ENCODE data around the gene VPS18.

VPS18 gene

GRCh38 chr15:40941528-40942336 lies 47.5 kb downstream of the VPS18 start:
- DNase-seq (ENCODE audit: low read depth) = no peak
- TF ChIP-seq CTCF (IDR thresholded peaks at IDR 0.05; ENCODE audit: control insufficient read depth, insufficient read depth, low read depth, low read length, missing control alignments) = peak; percentile 24

GRCh38 chr15:40942337-40942854 lies 48.1 kb downstream of the VPS18 start:
- no peak for DNase-seq (ENCODE audit: low read depth)
- peak; percentile 7 for TF ChIP-seq CTCF (IDR thresholded peaks at IDR 0.05; ENCODE audit: control insufficient read depth, insufficient read depth, low read depth, low read length, missing control alignments)
- peak overlapping the region; percentile 62 for H3K4me3 ChIP-seq (ENCODE audit: control insufficient read depth, low read depth, low read length)

More at GRCh38 chr15:40941528-40942336, 47.5 kb downstream of the VPS18 start:
- H3K4me3 ChIP-seq (ENCODE audit: control insufficient read depth, low read depth, low read length) = peak overlapping the region; percentile 62

GRCh38 chr15:40942878-40943277 lies 48.6 kb downstream of the VPS18 start:
- no peak for DNase-seq (ENCODE audit: low read depth)
- no peak for TF ChIP-seq CTCF (IDR thresholded peaks at IDR 0.05; ENCODE audit: control insufficient read depth, insufficient read depth, low read depth, low read length, missing control alignments)
- no peak overlapping the region for H3K4me3 ChIP-seq (ENCODE audit: control insufficient read depth, low read depth, low read length)

GRCh38 chr15:40943764-40944365 lies 49.6 kb downstream of the VPS18 start:
- no peak overlapping the region for H3K4me3 ChIP-seq (ENCODE audit: control insufficient read depth, low read depth, low read length)
- DNase-seq (ENCODE audit: low read depth) = no peak
- TF ChIP-seq CTCF (IDR thresholded peaks at IDR 0.05; ENCODE audit: control insufficient read depth, insufficient read depth, low read depth, low read length, missing control alignments) = no peak

GRCh38 chr15:40944510-40945296 lies 50.5 kb downstream of the VPS18 start:
- TF ChIP-seq CTCF (IDR thresholded peaks at IDR 0.05; ENCODE audit: control insufficient read depth, insufficient read depth, low read depth, low read length, missing control alignments) = no peak
- H3K4me3 ChIP-seq (ENCODE audit: control insufficient read depth, low read depth, low read length) = no peak overlapping the region
- DNase-seq (ENCODE audit: low read depth) = no peak

- no peak for TF ChIP-seq CTCF (IDR thresholded peaks at IDR 0.05; ENCODE audit: control insufficient read depth, insufficient read depth, low read depth, low read length, missing control alignments)
- no peak overlapping the region for H3K4me3 ChIP-seq (ENCODE audit: control insufficient read depth, low read depth, low read length)
- no peak for DNase-seq (ENCODE audit: low read depth)
These were observed 54.6 kb downstream of the VPS18 start for GRCh38 chr15:40948706-40949473.

Data from AG09309 (cell line).